Right lobe of liver (tissue), 6 donors: ENCODE results near the gene SCUBE3. TPM values are rescaled to one million over a fixed set of nuclear protein-coding genes. Genes with fewer than 3 reads are reported as not detected.

Experiments used
- ATAC-seq, 4 donors: fragments of 200-7000 bp; cut with Tn5 transposase; one replicate each; pipeline ENCODE4 v1.9.1; 2020; ENCODE audit warnings: mild to moderate bottlenecking in 4 of 4, moderate library complexity in 4 of 4
- DNase-seq, 3 donors: peaks; one replicate each; pipeline ENCODE4 v3.0.0-alpha.2; 2020
- H3K27ac ChIP-seq, 3 donors: fragments of 200-600 bp; one replicate each; pipeline ENCODE4 v1.8.0; 2022
- H3K27me3 ChIP-seq, 2 donors: fragments of 200-600 bp; one replicate each; pipeline ENCODE4 v1.8.0; 2022
- H3K36me3 ChIP-seq, 4 donors: fragments of 200-600 bp; sonication (generic) in 1 of 4; one replicate each; pipeline versions ENCODE4 v1.5.1 to v1.8.0; 2017 to 2022; ENCODE audit warnings: control low read depth in 1 of 4
- H3K4me1 ChIP-seq, 4 donors: fragments of 200-600 bp; sonication (generic) in 1 of 4; one replicate each; pipeline versions ENCODE4 v1.5.1 to v1.8.0; 2017 to 2022; ENCODE audit warnings: control low read depth in 1 of 4
- H3K4me3 ChIP-seq, 3 donors: fragments of 200-600 bp; one replicate each; pipeline ENCODE4 v1.8.0; 2022
- H3K9me3 ChIP-seq, 4 donors: fragments of 200-600 bp; sonication (generic) in 1 of 4; one replicate each; pipeline versions ENCODE4 v1.5.1 to v1.8.0; 2017 to 2022; ENCODE audit warnings: control low read depth in 1 of 4
- CTCF ChIP-seq, 4 donors: fragments of 200-600 bp in 3 of 4; fragments of 450-650 bp in 1 of 4; IDR thresholded peaks; one replicate each; pipeline versions ENCODE4 v1.5.1 to v1.8.0; 2016 to 2022; ENCODE audit warnings: antibody characterized with exemption in 4 of 4, mild to moderate bottlenecking in 2 of 4
- POLR2A ChIP-seq: fragments of 450-650 bp; IDR thresholded peaks from one replicate; pipeline ENCODE4 v1.6.1; 2017; ENCODE audit warnings: antibody characterized with exemption, mild to moderate bottlenecking
- WGBS: methylation state at CpG from one replicate; pipeline ENCODE4 v1.1.6; 2018; ENCODE audit warnings: low coverage, low lambda C conversion rate; ENCODE audit not compliant: insufficient coverage; ENCODE audit errors: missing lambda C conversion rate; 5-methylcytosine and 5-hydroxymethylcytosine counted together
- intact Hi-C, 2 donors: fragments of 100-400 bp; cut with DNase I; formaldehyde crosslinking; loops; one replicate each; pipeline versions ENCODE4 v1.11.2 to v1.14.1; 2022
- total RNA-seq, 6 experiments: library from RNA; depleted of rRNA in 2 of 6; stranded (reverse); fragments of >200 nt in 2 of 6; fragmentation: NEBNext Ultra II Directional in 3 of 6; extraction: Animal tissue kit (Norgen Biotek cat#: 25700) in 3 of 6; gene quantifications; one replicate each; pipeline versions ENCODE4 v1.1.0 to v1.2.4, GENCODE V29; 2016 to 2023
- donor health status: DM: no; HTN: yes; CAD: no.
- donor health status: DM: no; HTN: no; CAD: no.
- donor health status: DM: no; HTN: no; CAD: no.
- donor health status: DM: no; HTN: yes; CAD: no.
- donor health status: DM: no; HTN: yes; CAD: no.

The SCUBE3 gene
- total RNA-seq, 6 experiments from 2014 or later: 0.05 to 0.11 (median 0.07) TPM; not detected in 2

- peak overlapping the region in 1 of 3 donors; percentile 24 for H3K27ac ChIP-seq
- no peaks in the 10 kb centered on the region for H3K36me3 ChIP-seq
- H3K4me1 ChIP-seq: peaks cover 0 to 16% (median 2%) of the 10 kb centered on the region in 4 donors
- H3K9me3 ChIP-seq: no peaks in the 10 kb centered on the region
- DNase-seq: peak; percentile 58 to 88 (median 88)
- TF ChIP-seq POLR2A (no peak), CTCF (IDR thresholded peaks at IDR 0.05) (no peak)
- no peak overlapping the region for H3K4me3 ChIP-seq
- no peaks in the 10 kb centered on the region for H3K27me3 ChIP-seq
- ATAC-seq: peak; percentile 70 to 90 (median 73)
- intact Hi-C loops: loop anchor here in 1 of 2 donors (10.0 kb wide), 1 partner anchor 86 kb away; the partner anchor contains the start of gene TCP11
- 50% methylated on average over 1 of the region's 1 CpG for WGBS
Observed at GRCh38 chr6:35230950-35231349, 17.2 kb downstream of the SCUBE3 start.

GRCh38 chr6:35231563-35231962 lies 17.8 kb downstream of the SCUBE3 start:
- intact Hi-C loops: loop anchor here in 1 of 2 donors (10.0 kb wide), 1 partner anchor 87 kb away; the partner anchor contains the start of gene TCP11
- WGBS: 54% methylated on average over 5 of the region's 7 CpGs
- Histone ChIP-seq H3K9me3 (no peaks in the 10 kb centered on the region), H3K4me1 (peaks cover 0 to 16% (median 2%) of the 10 kb centered on the region in 4 donors), H3K4me3 (no peak overlapping the region), H3K27me3 (no peaks in the 10 kb centered on the region), H3K36me3 (no peaks in the 10 kb centered on the region), H3K27ac (peak overlapping the region in 1 of 3 donors; percentile 24)
- DNase-seq (no peak), ATAC-seq (peak; percentile 20 to 45 (median 37))
- TF ChIP-seq POLR2A (no peak), CTCF (IDR thresholded peaks at IDR 0.05) (no peak)

GRCh38 chr6:35234901-35235300 lies 21.1 kb downstream of the SCUBE3 start:
- H3K4me3 ChIP-seq: no peak overlapping the region
- no peaks in the 10 kb centered on the region for H3K27me3 ChIP-seq
- 81% methylated on average over 4 of the region's 4 CpGs for WGBS
- DNase-seq: no peak
- no peak overlapping the region for H3K27ac ChIP-seq
- intact Hi-C loops: loop anchor here in 1 of 2 donors (10.0 kb wide), 1 partner anchor 90 kb away; the partner anchor contains the start of gene TCP11
- no peaks in the 10 kb centered on the region for H3K36me3 ChIP-seq
- H3K4me1 ChIP-seq: peaks cover 0 to 16% (median 2%) of the 10 kb centered on the region in 4 donors
- TF ChIP-seq POLR2A (no peak), CTCF (IDR thresholded peaks at IDR 0.05) (no peak)
- no peaks in the 10 kb centered on the region for H3K9me3 ChIP-seq
- ATAC-seq: no peak

GRCh38 chr6:35236223-35236622 lies 22.5 kb downstream of the SCUBE3 start:
- Histone ChIP-seq H3K4me3 (no peak overlapping the region), H3K27ac (no peak overlapping the region), H3K36me3 (no peaks in the 10 kb centered on the region), H3K9me3 (no peaks in the 10 kb centered on the region), H3K27me3 (no peaks in the 10 kb centered on the region), H3K4me1 (peaks cover 0 to 6% (median under 1%) of the 10 kb centered on the region in 4 donors)
- TF ChIP-seq POLR2A: no peak
- no peak for TF ChIP-seq CTCF (IDR thresholded peaks at IDR 0.05)
- DNase-seq (no peak), ATAC-seq (no peak)
- intact Hi-C loops: loop anchor here in 1 of 2 donors (10.0 kb wide), 1 partner anchor 91 kb away; the partner anchor contains the start of gene TCP11
- 100% methylated on average over 2 of the region's 5 CpGs for WGBS
